ENCODE results near the gene TPSD1. TPM values are rescaled to one million over a fixed set of nuclear protein-coding genes. Genes with fewer than 3 reads are reported as not detected.

TPSD1 gene
- polyA plus RNA-seq, 3 donors: not detected

DNA sequence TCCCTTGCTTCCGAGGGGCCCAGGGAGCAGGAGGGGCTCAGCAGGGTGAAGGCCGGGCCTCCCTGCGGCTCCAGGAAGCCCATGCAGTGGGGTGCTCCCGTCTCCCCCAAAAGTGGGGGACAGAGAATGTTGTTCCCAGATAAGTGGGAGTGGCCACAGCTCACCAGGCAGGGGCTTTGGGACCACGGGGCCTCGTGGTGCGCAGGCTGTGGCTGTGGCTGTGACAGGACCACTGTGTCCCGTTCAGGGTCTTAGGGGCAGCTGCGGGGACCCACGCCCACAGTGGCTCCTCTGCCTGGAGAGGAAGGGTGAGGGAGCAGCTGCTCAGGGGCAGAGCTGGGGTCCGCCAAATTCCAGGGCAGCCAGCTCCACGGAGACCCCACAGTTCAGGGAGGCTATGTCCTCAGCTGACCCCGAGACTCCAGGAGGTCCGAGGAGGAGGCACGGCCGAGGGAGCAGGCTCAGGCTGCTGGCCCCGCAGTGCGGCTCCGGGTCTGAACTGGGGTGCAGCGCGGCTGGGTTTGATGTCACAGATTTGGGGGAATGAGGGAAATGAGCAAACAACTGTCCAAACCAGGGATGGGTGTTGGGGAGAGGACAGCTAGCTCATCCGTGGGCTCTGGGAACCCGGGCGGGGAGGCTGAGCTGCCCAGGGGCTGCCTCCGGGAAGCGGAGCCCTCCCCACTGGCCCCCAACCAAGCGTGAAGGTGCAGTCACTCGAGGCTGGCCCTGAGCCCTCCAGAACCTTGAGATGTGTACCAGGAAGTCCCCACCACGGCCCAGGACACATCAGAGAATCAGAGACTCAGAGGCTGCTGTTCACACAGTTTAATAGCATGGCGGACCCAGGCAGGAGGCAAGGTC is 23.4 kb downstream of the TPSD1 start:
- no peaks in the 10 kb centered on the region for H3K9me3 ChIP-seq (replicated peaks in 1 of 2; ENCODE audit: control insufficient read depth in 1 of 2, insufficient read depth in 1 of 2, low read length in 2 of 2)
- peaks cover 18 to 35% (median 20%) of the 10 kb centered on the region in 3 donors for H3K27me3 Mint-ChIP-seq (ENCODE audit: low read depth in 3 of 3)
- no peak overlapping the region for H3K4me2 ChIP-seq (replicated peaks; ENCODE audit: extremely low read depth, low read length, poor library complexity, severe bottlenecking)
- no peaks in the 10 kb centered on the region for H3K36me3 ChIP-seq (replicated peaks in 1 of 2; ENCODE audit: control insufficient read depth in 1 of 2, insufficient read depth in 2 of 2, low read length in 2 of 2)
- peaks cover 18% of the 10 kb centered on the region for H3K4me1 Mint-ChIP-seq
- DNase-seq: no peak
- H3K9ac ChIP-seq (ENCODE audit: insufficient read depth, low read length, poor library complexity, severe bottlenecking): no peak overlapping the region
- intact Hi-C loops (cut with micrococcal nuclease): no loop called here
- H3K36me3 Mint-ChIP-seq: no peaks in the 10 kb centered on the region
- H3K9me3 Mint-ChIP-seq: peaks cover 0 to 8% (median 3%) of the 10 kb centered on the region in 7 donors
- H3K27ac ChIP-seq (ENCODE audit: low read depth in 1 of 2, low read length in 2 of 2): no peak overlapping the region
- H3K4me3 Mint-ChIP-seq: no peak overlapping the region
- H4K20me1 ChIP-seq (ENCODE audit: insufficient read depth, low read length): no peaks in the 10 kb centered on the region
- H3K27me3 ChIP-seq (ENCODE audit: control insufficient read depth in 2 of 2, insufficient read depth in 2 of 2, low read length in 2 of 2): no peaks in the 10 kb centered on the region
- H3K4me1 ChIP-seq (ENCODE audit: control insufficient read depth in 1 of 2, insufficient read depth in 2 of 2, low read length in 2 of 2): peaks cover 14 to 16% of the 10 kb centered on the region in 2 donors
- TF ChIP-seq, protein P1, sequence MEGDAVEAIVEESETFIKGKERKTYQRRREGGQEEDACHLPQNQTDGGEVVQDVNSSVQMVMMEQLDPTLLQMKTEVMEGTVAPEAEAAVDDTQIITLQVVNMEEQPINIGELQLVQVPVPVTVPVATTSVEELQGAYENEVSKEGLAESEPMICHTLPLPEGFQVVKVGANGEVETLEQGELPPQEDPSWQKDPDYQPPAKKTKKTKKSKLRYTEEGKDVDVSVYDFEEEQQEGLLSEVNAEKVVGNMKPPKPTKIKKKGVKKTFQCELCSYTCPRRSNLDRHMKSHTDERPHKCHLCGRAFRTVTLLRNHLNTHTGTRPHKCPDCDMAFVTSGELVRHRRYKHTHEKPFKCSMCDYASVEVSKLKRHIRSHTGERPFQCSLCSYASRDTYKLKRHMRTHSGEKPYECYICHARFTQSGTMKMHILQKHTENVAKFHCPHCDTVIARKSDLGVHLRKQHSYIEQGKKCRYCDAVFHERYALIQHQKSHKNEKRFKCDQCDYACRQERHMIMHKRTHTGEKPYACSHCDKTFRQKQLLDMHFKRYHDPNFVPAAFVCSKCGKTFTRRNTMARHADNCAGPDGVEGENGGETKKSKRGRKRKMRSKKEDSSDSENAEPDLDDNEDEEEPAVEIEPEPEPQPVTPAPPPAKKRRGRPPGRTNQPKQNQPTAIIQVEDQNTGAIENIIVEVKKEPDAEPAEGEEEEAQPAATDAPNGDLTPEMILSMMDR (IDR thresholded peaks at IDR 0.05): no peak
- H3K79me2 ChIP-seq (ENCODE audit: insufficient read depth, low read length): no peaks in the 10 kb centered on the region
- no peak overlapping the region for H3K27ac Mint-ChIP-seq
- 80% methylated on average over 26 of the region's 30 CpGs for WGBS (ENCODE audit: insufficient coverage)
- no peak overlapping the region for H2AFZ ChIP-seq (ENCODE audit: insufficient read depth, low read depth, low read length, poor library complexity, severe bottlenecking)
- no peak overlapping the region for H3K4me3 ChIP-seq (replicated peaks in 1 of 3; ENCODE audit: low read depth in 2 of 3, low read length in 3 of 3)

DNA sequence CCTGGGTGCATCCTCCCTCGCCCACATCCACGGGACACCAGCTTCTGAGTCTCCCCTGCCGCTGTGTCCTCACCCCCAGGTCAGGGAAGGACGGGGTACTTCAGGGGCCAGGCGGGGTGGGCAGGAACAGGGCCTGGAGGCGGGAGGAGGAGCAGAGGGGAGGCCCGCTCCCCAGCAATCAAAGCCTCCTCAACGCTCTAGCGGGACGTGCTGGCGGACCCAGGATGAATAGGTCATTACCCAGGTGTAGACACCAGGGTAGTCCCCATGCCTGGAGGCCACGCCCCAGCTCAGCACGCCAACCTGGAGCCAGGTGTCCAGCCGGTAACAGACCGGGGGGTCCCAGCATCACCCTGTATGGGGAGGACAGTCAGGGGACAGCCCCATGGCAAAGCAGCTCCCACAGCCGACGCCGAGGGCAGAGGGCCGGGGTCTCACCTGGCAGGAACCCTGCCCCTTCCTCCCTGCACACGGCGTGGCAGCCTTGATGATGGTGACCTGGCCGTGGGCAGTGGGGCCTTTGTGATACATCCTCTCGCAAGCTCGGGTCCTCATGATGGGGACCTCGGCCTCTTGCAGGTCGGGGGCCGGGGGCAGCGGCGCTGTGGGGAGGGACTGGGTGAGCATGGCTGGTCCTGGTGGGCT is 24.2 kb downstream of the TPSD1 start:
- Histone ChIP-seq H3K79me2 (ENCODE audit: insufficient read depth, low read length) (no peaks in the 10 kb centered on the region), H3K4me2 (replicated peaks; ENCODE audit: extremely low read depth, low read length, poor library complexity, severe bottlenecking) (no peak overlapping the region), H3K27ac (ENCODE audit: low read depth in 1 of 2, low read length in 2 of 2) (no peak overlapping the region), H3K9ac (ENCODE audit: insufficient read depth, low read length, poor library complexity, severe bottlenecking) (no peak overlapping the region), H3K4me1 (ENCODE audit: control insufficient read depth in 1 of 2, insufficient read depth in 2 of 2, low read length in 2 of 2) (peaks cover 14 to 16% of the 10 kb centered on the region in 2 donors), H3K36me3 (replicated peaks in 1 of 2; ENCODE audit: control insufficient read depth in 1 of 2, insufficient read depth in 2 of 2, low read length in 2 of 2) (no peaks in the 10 kb centered on the region), H3K4me3 (replicated peaks in 1 of 3; ENCODE audit: low read depth in 2 of 3, low read length in 3 of 3) (no peak overlapping the region), H3K9me3 (replicated peaks in 1 of 2; ENCODE audit: control insufficient read depth in 1 of 2, insufficient read depth in 1 of 2, low read length in 2 of 2) (no peaks in the 10 kb centered on the region), H3K27me3 (ENCODE audit: control insufficient read depth in 2 of 2, insufficient read depth in 2 of 2, low read length in 2 of 2) (no peaks in the 10 kb centered on the region), H4K20me1 (ENCODE audit: insufficient read depth, low read length) (no peaks in the 10 kb centered on the region), H2AFZ (ENCODE audit: insufficient read depth, low read depth, low read length, poor library complexity, severe bottlenecking) (no peak overlapping the region)
- H3K36me3 Mint-ChIP-seq: no peaks in the 10 kb centered on the region
- H3K27ac Mint-ChIP-seq: no peak overlapping the region
- H3K4me3 Mint-ChIP-seq: no peak overlapping the region
- peaks cover 0 to 3% (median 2%) of the 10 kb centered on the region in 7 donors for H3K9me3 Mint-ChIP-seq
- peaks cover 18 to 34% (median 20%) of the 10 kb centered on the region in 3 donors for H3K27me3 Mint-ChIP-seq (ENCODE audit: low read depth in 3 of 3)
- intact Hi-C loops (cut with micrococcal nuclease): no loop called here
- 89% methylated on average over 17 of the region's 29 CpGs for WGBS (ENCODE audit: insufficient coverage)
- DNase-seq: no peak
- TF ChIP-seq, protein P1 (IDR thresholded peaks at IDR 0.05): no peak
- peaks cover 20% of the 10 kb centered on the region for H3K4me1 Mint-ChIP-seq
